Measurements from ENCODE around the gene NMNAT2. TPM values are rescaled to one million over a fixed set of nuclear protein-coding genes. Genes with fewer than 3 reads are reported as not detected.

NMNAT2 gene
- polyA plus RNA-seq, 1 donor from 2014 or later: 43.8 TPM

DNA sequence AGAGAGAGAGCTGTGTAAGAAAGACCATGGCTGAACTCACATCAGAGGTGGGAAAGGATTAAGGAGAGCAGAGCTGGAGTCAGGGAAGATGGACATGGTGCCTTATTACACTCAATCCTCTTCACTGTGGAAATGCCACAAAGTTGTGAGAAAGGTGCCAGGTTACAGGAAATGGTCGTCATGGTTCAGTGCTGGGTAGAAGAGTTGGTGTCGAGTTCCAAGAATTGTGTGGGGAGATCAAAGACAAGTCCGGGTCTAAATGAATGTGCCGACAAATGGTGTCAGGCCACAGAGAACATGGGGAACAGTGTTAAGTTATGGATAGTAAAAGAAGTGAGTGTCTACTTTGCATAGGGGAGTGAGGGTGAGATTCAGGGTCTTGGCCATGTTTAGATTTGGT is 191.2 kb downstream of the NMNAT2 start:
- H3K36me3 ChIP-seq (ENCODE audit: insufficient read depth, low read length): no peaks in the 10 kb centered on the region
- no peak overlapping the region for H3K4me3 ChIP-seq (ENCODE audit: low read length)
- H3F3A ChIP-seq (ENCODE audit: insufficient read depth, low read length, poor library complexity, severe bottlenecking): no peaks in the 10 kb centered on the region
- no peak overlapping the region for H3K9ac ChIP-seq (ENCODE audit: low read length)
- H2AFZ ChIP-seq (ENCODE audit: low read depth, low read length): no peak overlapping the region
- H4K20me1 ChIP-seq (ENCODE audit: insufficient read depth): no peaks in the 10 kb centered on the region
- H3K27me3 ChIP-seq (ENCODE audit: insufficient read depth, low read depth, low read length): no peaks in the 10 kb centered on the region
- TF ChIP-seq SMC3 (conservative IDR thresholded peaks at IDR 0.05; ENCODE audit: poor library complexity): no peak
- no peak for TF ChIP-seq MXI1 (conservative IDR thresholded peaks at IDR 0.05; ENCODE audit: poor library complexity, severe bottlenecking)
- TF ChIP-seq, protein P1, sequence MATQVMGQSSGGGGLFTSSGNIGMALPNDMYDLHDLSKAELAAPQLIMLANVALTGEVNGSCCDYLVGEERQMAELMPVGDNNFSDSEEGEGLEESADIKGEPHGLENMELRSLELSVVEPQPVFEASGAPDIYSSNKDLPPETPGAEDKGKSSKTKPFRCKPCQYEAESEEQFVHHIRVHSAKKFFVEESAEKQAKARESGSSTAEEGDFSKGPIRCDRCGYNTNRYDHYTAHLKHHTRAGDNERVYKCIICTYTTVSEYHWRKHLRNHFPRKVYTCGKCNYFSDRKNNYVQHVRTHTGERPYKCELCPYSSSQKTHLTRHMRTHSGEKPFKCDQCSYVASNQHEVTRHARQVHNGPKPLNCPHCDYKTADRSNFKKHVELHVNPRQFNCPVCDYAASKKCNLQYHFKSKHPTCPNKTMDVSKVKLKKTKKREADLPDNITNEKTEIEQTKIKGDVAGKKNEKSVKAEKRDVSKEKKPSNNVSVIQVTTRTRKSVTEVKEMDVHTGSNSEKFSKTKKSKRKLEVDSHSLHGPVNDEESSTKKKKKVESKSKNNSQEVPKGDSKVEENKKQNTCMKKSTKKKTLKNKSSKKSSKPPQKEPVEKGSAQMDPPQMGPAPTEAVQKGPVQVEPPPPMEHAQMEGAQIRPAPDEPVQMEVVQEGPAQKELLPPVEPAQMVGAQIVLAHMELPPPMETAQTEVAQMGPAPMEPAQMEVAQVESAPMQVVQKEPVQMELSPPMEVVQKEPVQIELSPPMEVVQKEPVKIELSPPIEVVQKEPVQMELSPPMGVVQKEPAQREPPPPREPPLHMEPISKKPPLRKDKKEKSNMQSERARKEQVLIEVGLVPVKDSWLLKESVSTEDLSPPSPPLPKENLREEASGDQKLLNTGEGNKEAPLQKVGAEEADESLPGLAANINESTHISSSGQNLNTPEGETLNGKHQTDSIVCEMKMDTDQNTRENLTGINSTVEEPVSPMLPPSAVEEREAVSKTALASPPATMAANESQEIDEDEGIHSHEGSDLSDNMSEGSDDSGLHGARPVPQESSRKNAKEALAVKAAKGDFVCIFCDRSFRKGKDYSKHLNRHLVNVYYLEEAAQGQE (IDR thresholded peaks at IDR 0.05; ENCODE audit: borderline replicate concordance): no peak
- TF ChIP-seq, protein P2, sequence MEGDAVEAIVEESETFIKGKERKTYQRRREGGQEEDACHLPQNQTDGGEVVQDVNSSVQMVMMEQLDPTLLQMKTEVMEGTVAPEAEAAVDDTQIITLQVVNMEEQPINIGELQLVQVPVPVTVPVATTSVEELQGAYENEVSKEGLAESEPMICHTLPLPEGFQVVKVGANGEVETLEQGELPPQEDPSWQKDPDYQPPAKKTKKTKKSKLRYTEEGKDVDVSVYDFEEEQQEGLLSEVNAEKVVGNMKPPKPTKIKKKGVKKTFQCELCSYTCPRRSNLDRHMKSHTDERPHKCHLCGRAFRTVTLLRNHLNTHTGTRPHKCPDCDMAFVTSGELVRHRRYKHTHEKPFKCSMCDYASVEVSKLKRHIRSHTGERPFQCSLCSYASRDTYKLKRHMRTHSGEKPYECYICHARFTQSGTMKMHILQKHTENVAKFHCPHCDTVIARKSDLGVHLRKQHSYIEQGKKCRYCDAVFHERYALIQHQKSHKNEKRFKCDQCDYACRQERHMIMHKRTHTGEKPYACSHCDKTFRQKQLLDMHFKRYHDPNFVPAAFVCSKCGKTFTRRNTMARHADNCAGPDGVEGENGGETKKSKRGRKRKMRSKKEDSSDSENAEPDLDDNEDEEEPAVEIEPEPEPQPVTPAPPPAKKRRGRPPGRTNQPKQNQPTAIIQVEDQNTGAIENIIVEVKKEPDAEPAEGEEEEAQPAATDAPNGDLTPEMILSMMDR (IDR thresholded peaks at IDR 0.05; ENCODE audit: poor library complexity, severe bottlenecking): no peak
- no peak for TF ChIP-seq EP300 (conservative IDR thresholded peaks at IDR 0.05; ENCODE audit: poor library complexity, severe bottlenecking)
- TF ChIP-seq EZH2 (IDR thresholded peaks at IDR 0.05; ENCODE audit: borderline replicate concordance, insufficient read depth, low read length, poor library complexity, severe bottlenecking): no peak
- no peak for TF ChIP-seq TAF1 (IDR thresholded peaks at IDR 0.05; ENCODE audit: low read depth)
- no peak for TF ChIP-seq POLR2AphosphoS5 (IDR thresholded peaks at IDR 0.05)
- no peak for TF ChIP-seq RAD21 (conservative IDR thresholded peaks at IDR 0.05)
- H3K79me2 ChIP-seq (replicated peaks; ENCODE audit: insufficient read depth, low read length): no peaks in the 10 kb centered on the region
- no peak overlapping the region for H3K4me2 ChIP-seq (ENCODE audit: low read length)
- H3K9me2 ChIP-seq (ENCODE audit: insufficient read depth, low read length): no peaks in the 10 kb centered on the region
- H3K9me3 ChIP-seq (ENCODE audit: low read length): no peaks in the 10 kb centered on the region
- no peak overlapping the region for H3K27ac ChIP-seq (ENCODE audit: low read length)

DNA sequence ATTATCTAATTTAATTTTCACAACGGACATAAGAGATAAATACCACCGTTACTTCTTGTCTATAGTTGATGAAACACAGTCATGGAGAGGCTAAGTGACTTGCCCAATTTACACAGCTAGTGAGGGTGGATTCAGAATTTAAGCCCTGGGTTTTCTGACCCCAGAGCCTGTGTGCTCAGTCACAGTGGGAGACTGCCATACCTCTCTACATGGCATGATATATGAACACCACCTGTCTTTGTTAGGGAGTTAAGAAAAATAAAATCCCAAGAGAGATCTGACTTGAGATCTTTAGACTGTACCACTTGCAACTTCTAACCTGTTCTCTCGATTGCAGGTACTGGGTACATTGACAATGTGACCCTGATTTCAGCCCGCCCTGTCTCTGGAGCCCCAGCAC is 191.8 kb downstream of the NMNAT2 start:
- no peak overlapping the region for H3K4me2 ChIP-seq (ENCODE audit: low read length)
- no peak overlapping the region for H3K4me3 ChIP-seq (ENCODE audit: low read length)
- H4K20me1 ChIP-seq (ENCODE audit: insufficient read depth): no peaks in the 10 kb centered on the region
- TF ChIP-seq RAD21 (conservative IDR thresholded peaks at IDR 0.05): no peak
- TF ChIP-seq TAF1 (IDR thresholded peaks at IDR 0.05; ENCODE audit: low read depth): no peak
- no peak for TF ChIP-seq POLR2AphosphoS5 (IDR thresholded peaks at IDR 0.05)
- TF ChIP-seq, protein P2 (IDR thresholded peaks at IDR 0.05; ENCODE audit: poor library complexity, severe bottlenecking): no peak
- no peak for TF ChIP-seq EP300 (conservative IDR thresholded peaks at IDR 0.05; ENCODE audit: poor library complexity, severe bottlenecking)
- TF ChIP-seq SMC3 (conservative IDR thresholded peaks at IDR 0.05; ENCODE audit: poor library complexity): no peak
- no peak overlapping the region for H3K9ac ChIP-seq (ENCODE audit: low read length)
- H3K9me2 ChIP-seq (ENCODE audit: insufficient read depth, low read length): no peaks in the 10 kb centered on the region
- H3K36me3 ChIP-seq (ENCODE audit: insufficient read depth, low read length): no peaks in the 10 kb centered on the region
- no peaks in the 10 kb centered on the region for H3F3A ChIP-seq (ENCODE audit: insufficient read depth, low read length, poor library complexity, severe bottlenecking)
- no peak overlapping the region for H3K27ac ChIP-seq (ENCODE audit: low read length)
- H3K9me3 ChIP-seq (ENCODE audit: low read length): no peaks in the 10 kb centered on the region
- no peaks in the 10 kb centered on the region for H3K79me2 ChIP-seq (replicated peaks; ENCODE audit: insufficient read depth, low read length)
- H2AFZ ChIP-seq (ENCODE audit: low read depth, low read length): no peak overlapping the region
- no peaks in the 10 kb centered on the region for H3K27me3 ChIP-seq (ENCODE audit: insufficient read depth, low read depth, low read length)
